OCI-LY3 (cell line): ENCODE measurements around the gene COX8A.

Source experiments
- EZH2phosphoT487 ChIP-seq: fragments of 200-600 bp; shearing (Covaris generic); IDR thresholded peaks from 2 replicates; pipeline ENCODE4 v1.6.1; 2018; ENCODE audit warnings: antibody characterized with exemption, mixed run types, low read depth
- TF ChIP-seq, protein P1 (sequence below): fragments of 200-600, 300-600 bp; sonication (generic); IDR thresholded peaks from 2 replicates; pipeline ENCODE4 v1.5.1; 2014; ENCODE audit warnings: antibody characterized with exemption, low read length, low read depth

DNA sequence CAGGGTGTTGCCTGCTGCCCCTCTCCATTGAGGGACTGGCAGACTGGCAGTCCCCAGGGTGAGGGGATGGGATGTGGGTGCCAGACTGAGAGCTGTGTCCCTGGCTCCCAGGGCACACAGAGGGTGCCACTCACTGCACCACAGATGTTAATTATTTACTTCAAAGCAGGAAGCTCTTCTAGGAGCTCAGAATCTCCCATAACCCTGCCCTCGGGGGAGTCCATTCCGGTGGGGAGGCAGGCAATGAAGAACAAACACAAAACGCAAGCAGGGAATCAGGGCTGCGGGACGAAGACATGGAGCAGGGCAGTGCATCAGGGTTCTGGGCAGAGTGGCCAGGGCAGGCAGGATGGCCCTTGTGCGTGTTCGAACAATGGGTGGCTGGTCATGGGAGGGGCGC, 37.0 kb downstream of the COX8A start:
- TF ChIP-seq, protein P1, sequence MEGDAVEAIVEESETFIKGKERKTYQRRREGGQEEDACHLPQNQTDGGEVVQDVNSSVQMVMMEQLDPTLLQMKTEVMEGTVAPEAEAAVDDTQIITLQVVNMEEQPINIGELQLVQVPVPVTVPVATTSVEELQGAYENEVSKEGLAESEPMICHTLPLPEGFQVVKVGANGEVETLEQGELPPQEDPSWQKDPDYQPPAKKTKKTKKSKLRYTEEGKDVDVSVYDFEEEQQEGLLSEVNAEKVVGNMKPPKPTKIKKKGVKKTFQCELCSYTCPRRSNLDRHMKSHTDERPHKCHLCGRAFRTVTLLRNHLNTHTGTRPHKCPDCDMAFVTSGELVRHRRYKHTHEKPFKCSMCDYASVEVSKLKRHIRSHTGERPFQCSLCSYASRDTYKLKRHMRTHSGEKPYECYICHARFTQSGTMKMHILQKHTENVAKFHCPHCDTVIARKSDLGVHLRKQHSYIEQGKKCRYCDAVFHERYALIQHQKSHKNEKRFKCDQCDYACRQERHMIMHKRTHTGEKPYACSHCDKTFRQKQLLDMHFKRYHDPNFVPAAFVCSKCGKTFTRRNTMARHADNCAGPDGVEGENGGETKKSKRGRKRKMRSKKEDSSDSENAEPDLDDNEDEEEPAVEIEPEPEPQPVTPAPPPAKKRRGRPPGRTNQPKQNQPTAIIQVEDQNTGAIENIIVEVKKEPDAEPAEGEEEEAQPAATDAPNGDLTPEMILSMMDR = no peak
- TF ChIP-seq EZH2phosphoT487 = no peak
